DMS114 treated with DMSO at 0.1 percent for 48 hours (cell line): ENCODE measurements around the gene OXA1L.
"Not testable (repeated sequence)": the region's sequence is repeated elsewhere in the genome, so short reads cannot be mapped to it uniquely, and the experiment has no call there.

Experiments
- DNase-seq: peaks from one replicate; lab custom pipeline; 2025; ENCODE audit not compliant: unreplicated experiment; lab: John Stamatoyannopoulos, UW

OXA1L gene

DNA sequence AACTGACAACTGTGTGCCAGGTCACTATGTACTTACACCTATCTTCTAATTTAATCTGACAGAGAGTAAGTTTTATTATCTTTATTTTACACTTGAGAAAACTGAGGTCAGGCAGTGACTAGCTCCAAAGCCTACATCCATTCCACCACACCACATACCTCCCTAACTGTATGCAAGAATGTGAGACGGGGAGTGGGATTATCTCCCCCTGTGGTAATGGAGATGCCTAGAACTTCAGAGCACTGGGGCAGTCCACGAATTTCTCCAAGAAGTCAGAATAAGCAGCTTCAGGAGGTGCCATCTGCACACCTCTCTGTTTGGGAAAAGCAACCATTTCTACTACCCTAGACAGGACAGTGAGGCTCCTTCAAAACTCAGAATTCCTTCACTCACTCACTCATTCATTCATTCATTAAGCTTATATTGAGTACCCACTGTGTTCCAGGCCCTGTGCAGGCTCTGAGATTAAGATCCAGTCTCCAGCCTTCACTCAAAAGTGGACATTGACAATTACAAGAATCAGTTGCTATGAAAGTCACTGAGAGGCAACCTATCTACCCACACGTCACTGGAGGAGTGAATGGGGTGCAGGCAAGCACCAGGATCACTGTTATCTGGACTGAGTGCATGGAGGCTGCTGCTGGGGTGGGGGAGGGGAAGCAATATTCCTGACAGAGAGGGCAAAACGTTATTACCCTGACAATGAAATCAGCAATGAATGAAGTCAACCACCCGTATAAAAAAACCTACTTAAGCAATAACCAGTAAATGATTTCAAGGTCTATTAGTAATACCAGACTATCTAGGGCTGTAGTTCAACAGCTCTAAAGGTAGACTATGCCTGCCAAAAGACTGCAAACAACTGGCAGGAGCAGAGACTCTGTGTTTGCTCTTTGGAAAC, 30.8 kb downstream of the OXA1L start:
- no peak for DNase-seq

- DNase-seq, result no peak
Measured at GRCh38 chr14:22798528-22798927, 32.0 kb downstream of the OXA1L start.

- no peak for DNase-seq
Measured at GRCh38 chr14:22800346-22800745, 33.9 kb downstream of the OXA1L start.

DNA sequence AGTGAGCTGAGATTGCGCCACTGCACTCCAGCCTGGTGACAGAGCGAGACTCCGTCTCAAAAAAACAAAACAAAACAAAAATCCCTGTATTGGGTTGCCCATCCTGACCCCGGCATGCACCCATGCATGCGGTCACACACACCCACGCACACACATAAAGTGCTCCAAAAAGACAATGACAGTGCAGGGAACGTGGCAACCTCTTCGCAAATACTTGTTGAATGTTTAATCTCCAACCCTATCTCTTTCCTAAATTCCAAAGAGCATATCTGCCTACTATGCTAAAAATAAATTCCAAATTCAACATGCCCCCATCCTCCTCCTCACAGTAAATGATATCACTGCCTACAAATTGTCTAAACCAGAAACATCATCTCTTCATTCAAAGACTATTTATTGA, 35.2 kb downstream of the OXA1L start:
- no peak for DNase-seq

GRCh38 chr14:22802860-22803686, 36.6 kb downstream of the OXA1L start:
- DNase-seq, result no peak

DNA sequence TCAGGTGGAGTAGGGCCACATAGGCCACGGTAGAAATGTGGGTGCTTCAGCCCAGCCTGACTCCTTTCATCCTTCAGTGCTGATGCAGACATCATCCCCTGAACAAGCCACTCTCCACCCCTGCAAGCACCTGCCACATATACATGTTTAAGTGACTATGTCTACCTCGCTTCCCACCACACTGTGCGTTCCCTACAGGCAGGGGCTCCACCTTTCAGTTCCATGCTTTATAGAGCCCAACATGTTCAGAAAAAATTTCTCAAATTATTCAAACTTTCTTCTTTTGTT, 37.1 kb downstream of the OXA1L start:
- no peak for DNase-seq

- DNase-seq, result not testable (repeated sequence)
Measured at GRCh38 chr14:22805235-22805634, 38.7 kb downstream of the OXA1L start.

DNA sequence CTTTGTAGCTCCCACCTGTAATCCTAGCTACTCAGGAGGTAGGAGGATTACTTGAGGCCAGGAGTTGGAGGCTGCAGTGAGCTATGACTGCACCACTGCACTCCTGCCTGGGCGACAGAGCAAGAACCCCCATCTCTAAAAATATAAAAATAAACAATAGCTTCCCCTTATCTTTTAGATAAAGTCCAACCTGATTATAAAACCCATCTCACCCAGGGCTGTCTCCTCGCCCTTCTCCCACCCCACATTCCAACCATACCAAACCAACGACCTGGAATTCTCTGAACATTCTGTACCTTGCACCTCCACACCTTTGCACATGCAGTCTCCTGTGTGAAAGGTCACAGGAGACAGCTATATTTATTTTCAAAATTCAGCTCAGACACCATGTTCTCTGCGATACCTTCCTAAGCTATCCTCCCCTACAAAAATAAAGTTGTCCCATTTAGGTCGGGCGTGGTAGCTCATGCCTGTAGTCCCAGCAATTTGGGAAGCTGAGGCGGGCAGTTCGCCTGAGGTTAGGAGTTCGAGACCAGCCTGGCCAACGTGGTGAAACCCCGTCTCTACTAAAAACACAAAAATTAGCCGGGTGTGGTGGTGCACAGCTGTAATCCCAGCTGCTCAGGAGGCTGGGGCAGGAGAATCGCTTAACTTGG, 41.1 kb downstream of the OXA1L start:
- DNase-seq, result no peak

DNA sequence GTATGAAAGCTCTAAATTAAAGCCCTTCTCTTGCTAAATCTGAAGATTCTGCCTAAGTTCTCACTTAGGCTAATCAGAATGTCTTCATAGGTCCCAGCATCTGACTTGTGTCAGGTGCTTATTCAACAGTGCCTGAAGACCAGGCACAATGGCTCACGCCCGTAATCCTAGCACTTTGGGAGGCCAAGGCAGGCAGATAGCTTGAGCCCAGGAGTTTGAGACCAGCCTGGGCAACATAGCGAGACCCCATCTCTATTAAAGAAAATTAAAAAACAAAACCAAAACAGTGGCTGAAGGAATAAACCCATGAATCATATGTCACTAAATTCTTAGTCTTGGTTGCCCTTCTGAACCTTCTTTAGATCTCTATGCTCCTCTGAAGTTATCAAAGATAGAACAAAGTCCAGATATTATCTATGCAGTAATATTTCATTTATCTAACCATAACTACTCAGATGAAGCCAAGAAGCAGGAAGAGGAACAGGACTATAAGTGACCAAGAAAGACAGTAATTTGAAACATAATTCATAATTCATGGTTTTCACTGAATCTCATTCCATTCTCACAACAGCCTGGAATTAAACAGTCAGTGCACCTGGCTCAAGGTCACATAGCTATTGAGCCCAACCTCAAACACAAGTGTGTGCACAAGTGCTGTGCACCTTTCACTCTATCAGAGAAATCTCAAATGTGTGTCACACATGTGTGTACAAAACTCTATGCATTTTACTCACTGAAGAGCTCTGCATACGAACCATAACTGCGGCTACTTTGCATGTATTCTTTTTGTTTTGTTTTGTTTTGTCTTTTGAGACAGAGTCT, 42.1 kb downstream of the OXA1L start:
- DNase-seq, result no peak

DNA sequence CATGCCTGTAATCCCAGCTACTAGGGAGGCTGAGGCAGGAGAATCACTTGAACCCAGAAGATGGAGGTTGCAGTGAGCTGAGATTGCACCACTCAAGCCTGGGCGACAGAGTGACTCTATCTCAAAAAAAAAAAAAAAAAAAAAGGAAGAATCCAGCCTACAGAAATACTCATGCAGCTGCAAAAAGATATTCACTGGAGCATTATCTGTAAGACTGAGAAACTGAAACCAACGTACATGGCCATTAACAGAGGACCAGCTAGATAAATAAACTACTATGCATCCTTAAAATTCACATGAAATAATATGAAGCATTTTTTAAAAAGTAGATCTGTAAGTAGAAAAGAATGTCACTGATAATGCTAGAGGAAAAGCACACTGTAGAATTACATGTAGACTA, 45.2 kb downstream of the OXA1L start:
- no peak for DNase-seq

- no peak for DNase-seq
Measured at GRCh38 chr14:22812744-22813143, 46.3 kb downstream of the OXA1L start.

- DNase-seq, result no peak
Measured at GRCh38 chr14:22813145-22813544, 46.7 kb downstream of the OXA1L start.

DNA sequence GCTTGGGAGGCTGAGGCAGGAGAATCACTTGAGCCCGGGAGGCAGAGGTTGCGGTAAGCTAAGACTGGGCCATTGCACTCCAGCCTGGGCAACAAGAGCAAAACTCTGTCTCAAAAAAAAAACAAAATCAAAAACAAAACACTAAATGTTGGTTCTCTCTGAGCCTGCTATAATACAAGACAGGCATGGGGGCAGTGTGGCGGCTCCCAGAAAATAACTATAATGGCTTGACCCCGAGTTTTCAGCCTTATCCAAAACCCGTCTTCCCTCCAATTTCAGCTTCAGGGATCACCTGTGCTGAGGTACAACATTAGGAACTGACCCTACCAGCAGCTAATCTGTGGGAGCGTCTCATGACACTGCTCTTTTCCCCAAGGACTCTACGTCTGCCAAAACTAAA, 47.9 kb downstream of the OXA1L start:
- no peak for DNase-seq

DNA sequence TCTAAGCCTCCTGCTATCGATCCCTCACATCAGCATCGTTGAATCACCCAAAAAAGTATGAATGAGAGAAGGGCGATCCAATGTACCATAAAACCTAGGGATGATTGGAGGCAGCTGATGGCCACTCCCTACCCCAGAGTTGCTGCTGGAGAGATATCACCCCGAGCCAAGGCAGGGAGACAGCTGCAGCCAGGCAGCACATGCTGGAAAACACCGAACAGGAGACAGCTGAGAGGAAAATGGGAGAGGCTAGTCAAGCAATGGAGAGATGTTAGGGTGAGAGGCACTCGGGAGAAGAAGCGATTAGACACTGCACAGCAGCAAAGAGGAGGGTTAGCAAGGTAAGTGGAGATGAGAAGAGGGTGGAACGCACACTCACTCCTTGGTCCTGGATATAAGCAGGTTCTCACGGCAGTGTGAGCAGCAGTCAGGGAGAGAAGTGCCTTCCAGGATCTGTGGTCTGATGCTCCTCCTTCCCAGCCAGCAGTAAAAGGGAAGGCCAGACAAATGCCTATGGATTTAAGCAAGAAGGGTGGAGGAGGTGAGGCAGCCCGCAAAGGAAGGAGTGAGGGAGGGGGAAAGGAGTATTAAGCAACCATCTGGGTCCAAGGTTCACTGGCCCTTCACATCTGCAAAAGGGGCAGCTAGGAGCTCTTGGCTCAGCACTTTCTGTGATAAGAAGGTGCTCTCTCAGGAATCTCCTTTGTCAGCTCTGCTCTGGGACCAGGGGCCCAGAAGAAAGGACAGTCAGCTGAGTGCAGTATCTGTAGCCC, 48.6 kb downstream of the OXA1L start, which contains the start of gene SLC7A7:
TSS of gene SLC7A7 (minus strand) at position 495 of the 773 bp plus-strand sequence. CDS start 2,037 bp downstream, outside the sequence.
- DNase-seq, result no peak

DNA sequence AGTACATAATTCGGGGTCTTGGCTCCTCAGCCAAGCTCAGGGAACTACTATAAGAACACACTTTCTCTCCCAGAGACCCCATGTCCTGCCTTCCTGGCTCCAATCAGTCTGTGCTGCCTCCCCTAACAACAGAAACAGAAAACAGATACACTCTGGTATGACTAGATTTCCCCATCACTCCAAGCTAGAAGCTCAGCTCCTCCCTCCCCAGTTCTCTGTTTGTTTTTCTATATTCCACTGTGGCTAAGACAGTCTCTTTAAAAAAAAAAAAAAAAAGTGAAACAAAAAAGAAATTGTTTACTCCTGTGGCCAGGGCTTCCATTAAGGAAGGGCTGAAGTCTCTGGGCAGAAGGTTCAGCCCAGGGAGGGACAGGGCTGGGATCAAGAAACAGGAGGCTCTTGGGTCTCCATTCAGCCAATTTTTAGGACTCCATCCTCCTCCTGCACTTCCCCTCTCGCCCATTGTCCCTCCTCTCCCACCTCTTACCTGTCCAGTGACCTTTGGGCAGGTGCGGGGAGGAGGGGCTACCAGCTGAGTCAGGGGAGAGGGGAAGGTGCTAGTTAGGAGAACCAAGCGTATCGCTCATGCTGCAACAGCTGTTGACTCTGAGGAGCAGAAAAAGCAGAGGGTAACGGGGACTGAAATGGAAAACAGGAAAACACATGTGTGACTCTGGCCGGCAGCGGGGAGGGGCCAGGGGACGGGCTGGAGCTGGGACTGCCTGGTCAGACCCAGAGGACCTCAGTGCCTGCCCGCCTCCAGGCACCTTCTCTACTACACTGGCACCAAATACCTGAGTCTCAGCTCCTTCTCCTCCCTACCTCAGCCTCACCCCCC, 52.9 kb downstream of the OXA1L start:
- no peak for DNase-seq

DNA sequence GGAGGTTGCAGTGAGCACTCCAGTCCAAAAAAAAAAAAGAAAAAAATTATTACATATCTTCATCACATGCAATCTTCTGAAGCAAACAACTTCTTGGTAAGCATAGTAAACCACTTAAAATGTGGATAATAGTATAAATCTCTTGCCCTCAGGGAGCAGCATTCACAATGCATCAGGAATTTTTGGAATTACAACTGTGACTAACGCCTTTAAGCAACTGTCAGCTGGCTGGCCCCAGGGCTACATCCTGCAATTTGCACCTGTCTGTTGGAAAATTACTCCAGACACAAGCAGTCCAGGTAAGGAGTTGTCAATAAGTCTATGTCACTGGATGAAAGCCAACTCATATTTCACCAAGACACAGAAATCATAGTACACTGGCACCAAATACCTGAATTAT, 54.2 kb downstream of the OXA1L start:
- DNase-seq, result no peak

- no peak for DNase-seq
Measured at GRCh38 chr14:22821193-22822015, 54.9 kb downstream of the OXA1L start.

- DNase-seq, result no peak
Measured at GRCh38 chr14:22822016-22822570, 55.6 kb downstream of the OXA1L start.
